ENCODE measurements around the gene FARS2. TPM values are rescaled to one million over a fixed set of nuclear protein-coding genes. Genes with fewer than 3 reads are reported as not detected.

FARS2 gene
- polyA plus RNA-seq, 4 donors: 19.6 to 21.8 (median 20.5) TPM

- no peak for DNase-seq (ENCODE audit: low read depth in 4 of 4, low spot score in 3 of 4)
Measured at GRCh38 chr6:5365436-5366195, 104.3 kb downstream of the FARS2 start.

- DNase-seq (ENCODE audit: low read depth in 4 of 4, low spot score in 3 of 4): no peak
Measured at GRCh38 chr6:5366941-5367340, 105.6 kb downstream of the FARS2 start.

GRCh38 chr6:5367510-5367909 lies 106.2 kb downstream of the FARS2 start:
- DNase-seq (ENCODE audit: low read depth in 4 of 4, low spot score in 3 of 4): no peak

- no peak for DNase-seq (ENCODE audit: low read depth in 4 of 4, low spot score in 3 of 4)
Measured at GRCh38 chr6:5373430-5373829, 112.1 kb downstream of the FARS2 start.

GRCh38 chr6:5378331-5378730 lies 117.0 kb downstream of the FARS2 start:
- DNase-seq (ENCODE audit: low read depth in 4 of 4, low spot score in 3 of 4): no peak

GRCh38 chr6:5379647-5380242 lies 118.4 kb downstream of the FARS2 start:
- no peak for DNase-seq (ENCODE audit: low read depth in 4 of 4, low spot score in 3 of 4)

GRCh38 chr6:5383856-5384255 lies 122.5 kb downstream of the FARS2 start:
- no peak for DNase-seq (ENCODE audit: low read depth in 4 of 4, low spot score in 3 of 4)

- DNase-seq (ENCODE audit: low read depth in 4 of 4, low spot score in 3 of 4): no peak
Measured at GRCh38 chr6:5384276-5384675, 123.0 kb downstream of the FARS2 start.

- DNase-seq (ENCODE audit: low read depth in 4 of 4, low spot score in 3 of 4): no peak
Measured at GRCh38 chr6:5388326-5388725, 127.0 kb downstream of the FARS2 start.

- DNase-seq (ENCODE audit: low read depth in 4 of 4, low spot score in 3 of 4): no peak
Measured at GRCh38 chr6:5389086-5389745, 127.9 kb downstream of the FARS2 start.

GRCh38 chr6:5390177-5390576 lies 128.9 kb downstream of the FARS2 start:
- no peak for DNase-seq (ENCODE audit: low read depth in 4 of 4, low spot score in 3 of 4)

GRCh38 chr6:5394280-5394679 lies 133.0 kb downstream of the FARS2 start:
- no peak for DNase-seq (ENCODE audit: low read depth in 4 of 4, low spot score in 3 of 4)

- no peak for DNase-seq (ENCODE audit: low read depth in 4 of 4, low spot score in 3 of 4)
Measured at GRCh38 chr6:5395719-5396118, 134.4 kb downstream of the FARS2 start.

GRCh38 chr6:5398530-5398929 lies 137.2 kb downstream of the FARS2 start:
- DNase-seq (ENCODE audit: low read depth in 4 of 4, low spot score in 3 of 4): no peak

- no peak for DNase-seq (ENCODE audit: low read depth in 4 of 4, low spot score in 3 of 4)
Measured at GRCh38 chr6:5399391-5399790, 138.1 kb downstream of the FARS2 start.

- no peak for DNase-seq (ENCODE audit: low read depth in 4 of 4, low spot score in 3 of 4)
Measured at GRCh38 chr6:5401845-5402738, 140.8 kb downstream of the FARS2 start.

GRCh38 chr6:5403076-5403475 lies 141.8 kb downstream of the FARS2 start:
- DNase-seq (ENCODE audit: low read depth in 4 of 4, low spot score in 3 of 4): no peak

GRCh38 chr6:5403609-5404008 lies 142.3 kb downstream of the FARS2 start:
- DNase-seq (ENCODE audit: low read depth in 4 of 4, low spot score in 3 of 4): no peak

- DNase-seq (ENCODE audit: low read depth in 4 of 4, low spot score in 3 of 4): no peak
Measured at GRCh38 chr6:5405976-5406375, 144.7 kb downstream of the FARS2 start.

- DNase-seq (ENCODE audit: low read depth in 4 of 4, low spot score in 3 of 4): no peak
Measured at GRCh38 chr6:5411414-5411813, 150.1 kb downstream of the FARS2 start.

GRCh38 chr6:5412017-5412416 lies 150.7 kb downstream of the FARS2 start:
- no peak for DNase-seq (ENCODE audit: low read depth in 4 of 4, low spot score in 3 of 4)
